Kidney (tissue), 14 donors: ENCODE data around the gene CCNY. TPM values are rescaled to one million over a fixed set of nuclear protein-coding genes. Genes with fewer than 3 reads are reported as not detected.
A peak's percentile ranks its signal among the peaks of the same experiment; 100 is the strongest.

Source experiments
- DNase-seq, 5 donors: peaks; one replicate each; pipeline ENCODE4 v3.0.0-alpha.2; 2013 to 2020
- FAIRE-seq: peaks from 2 replicates; lab custom pipeline; 2012; peaks lifted over from hg19 to GRCh38; lab: Jason Lieb, UNC
- H3K27ac ChIP-seq, 2 donors: one replicate each; pipeline ENCODE4 v1.7.0; 2013; ENCODE audit warnings: low read depth in 2 of 2, low read length in 2 of 2, inconsistent platforms in 1 of 2
- H3K27me3 ChIP-seq: one replicate; pipeline ENCODE4 v1.7.1; 2013; ENCODE audit warnings: low read length, inconsistent platforms; ENCODE audit not compliant: control insufficient read depth, insufficient read depth
- H3K36me3 ChIP-seq, 3 donors: one replicate each; pipeline versions ENCODE4 v1.7.0 to v1.7.1; 2013; ENCODE audit warnings: low read length in 3 of 3, control low read depth in 1 of 3, inconsistent platforms in 1 of 3; ENCODE audit not compliant: insufficient read depth in 3 of 3, control insufficient read depth in 2 of 3
- H3K4me1 ChIP-seq, 3 donors: one replicate each; pipeline versions ENCODE4 v1.7.0 to v1.7.1; 2013; ENCODE audit warnings: low read length in 3 of 3, inconsistent platforms in 1 of 3, low read depth in 1 of 3; ENCODE audit not compliant: control insufficient read depth in 2 of 3, insufficient read depth in 2 of 3
- H3K4me3 ChIP-seq, 3 donors: one replicate each; pipeline versions ENCODE4 v1.7.0 to v1.8.1; 2013; ENCODE audit warnings: low read length in 3 of 3, control low read depth in 1 of 3, inconsistent platforms in 1 of 3
- H3K9ac ChIP-seq, 3 donors: one replicate each; pipeline versions ENCODE4 v1.7.0 to v1.7.1; 2013; ENCODE audit warnings: low read length in 3 of 3, control low read depth in 1 of 3, inconsistent platforms in 1 of 3
- H3K9me3 ChIP-seq, 3 donors: one replicate each; pipeline versions ENCODE4 v1.7.0 to v1.7.1; 2013; ENCODE audit warnings: low read length in 3 of 3, control low read depth in 1 of 3, inconsistent platforms in 1 of 3; ENCODE audit not compliant: control insufficient read depth in 2 of 3, insufficient read depth in 1 of 3
- CTCF ChIP-seq: IDR thresholded peaks from 3 replicates; pipeline ENCODE4 v1.5.1; 2012; ENCODE audit warnings: mild to moderate bottlenecking, moderate library complexity, borderline replicate concordance; ENCODE audit not compliant: insufficient read depth; ENCODE audit errors: extremely low read depth
- intact Hi-C: fragments of 100-400 bp; cut with DNase I; formaldehyde crosslinking; loops from one replicate; pipeline ENCODE4 v1.11.1; 2022
- polyA plus RNA-seq: library from polyadenylated mRNA; stranded (reverse); fragments of 350-450 nt; fragmentation: Illumina TruSeq; extraction: RNeasy Lipid Tissue Mini Kit (QIAGEN cat#74804); gene quantifications from one replicate; pipeline ENCODE4 v1.2.3, GENCODE V29; 2014; ENCODE audit warnings: low read depth, low replicate concordance; ENCODE audit not compliant: insufficient read depth
- total RNA-seq: library from RNA; stranded (reverse); fragmentation: NEBNext Ultra II Directional; extraction: Animal tissue kit (Norgen Biotek cat#: 25700); gene quantifications from one replicate; pipeline ENCODE4 v1.2.1, GENCODE V29; 2021
- donor health status: control.
- donor health status: control.
- donor health status: control.
- donor health status: control.
- donor health status: control.
- donor health status: DM: yes; HTN: yes; CAD: no.
- donor health status: Normal renal cell carcinoma (clear cell type).

The CCNY gene
- total and polyA plus RNA-seq, 2 donors from 2014 or later, result 45.6 to 77.2 TPM

- TF ChIP-seq CTCF, result no peak
- intact Hi-C loops, result no loop called here
- H3K27ac ChIP-seq, result no peak overlapping the region
- H3K36me3 ChIP-seq, result no peaks in the 10 kb centered on the region
- no peak overlapping the region for H3K4me3 ChIP-seq
- no peaks in the 10 kb centered on the region for H3K27me3 ChIP-seq
- H3K4me1 ChIP-seq, result peaks cover 0 to 32% (median 23%) of the 10 kb centered on the region in 3 donors
- DNase-seq, result no peak
- FAIRE-seq, result no peak
- H3K9me3 ChIP-seq, result peaks cover 0 to 8% (median 4%) of the 10 kb centered on the region in 3 donors
- no peak overlapping the region for H3K9ac ChIP-seq
Observed at GRCh38 chr10:35445150-35445884, 109.0 kb downstream of the CCNY start.

GRCh38 chr10:35446439-35446838 lies 110.1 kb downstream of the CCNY start:
- FAIRE-seq (no peak), DNase-seq (no peak)
- H3K27ac ChIP-seq, result no peak overlapping the region
- H3K9ac ChIP-seq, result no peak overlapping the region
- intact Hi-C loops, result no loop called here
- peaks cover 0 to 8% (median 4%) of the 10 kb centered on the region in 3 donors for H3K9me3 ChIP-seq
- peaks cover 0 to 35% (median 23%) of the 10 kb centered on the region in 3 donors for H3K4me1 ChIP-seq
- no peak for TF ChIP-seq CTCF
- H3K4me3 ChIP-seq, result no peak overlapping the region
- no peaks in the 10 kb centered on the region for H3K27me3 ChIP-seq
- no peaks in the 10 kb centered on the region for H3K36me3 ChIP-seq

- intact Hi-C loops, result no loop called here
- peak overlapping the region in 1 of 3 donors; percentile 17 for H3K4me3 ChIP-seq
- no peak overlapping the region for H3K9ac ChIP-seq
- FAIRE-seq (no peak), DNase-seq (peak in 1 of 5 donors; percentile 53)
- peaks cover 0 to 38% (median 23%) of the 10 kb centered on the region in 3 donors for H3K4me1 ChIP-seq
- H3K27me3 ChIP-seq, result no peaks in the 10 kb centered on the region
- H3K27ac ChIP-seq, result peak overlapping the region; percentile 47 to 86
- H3K9me3 ChIP-seq, result peaks cover 0 to 8% (median 4%) of the 10 kb centered on the region in 3 donors
- H3K36me3 ChIP-seq, result no peaks in the 10 kb centered on the region
- TF ChIP-seq CTCF, result no peak
Observed at GRCh38 chr10:35447693-35448407, 111.5 kb downstream of the CCNY start.
